Parathyroid adenoma (tissue), 2 donors: ENCODE results near the gene NEK9.

Experiments used
- H2AFZ ChIP-seq: fragments of 300-600 bp; sonication (generic); one replicate; pipeline ENCODE4 v1.7.0; 2017; ENCODE audit warnings: antibody characterized with exemption, mild to moderate bottlenecking
- H3K27ac ChIP-seq: fragments of 300-600 bp; sonication (generic); one replicate; pipeline ENCODE4 v1.7.0; 2017
- H3K27me3 ChIP-seq: fragments of 300-600 bp; sonication (generic); one replicate; pipeline ENCODE4 v1.7.0; 2017; ENCODE audit warnings: low read length; ENCODE audit not compliant: control insufficient read depth, insufficient read depth
- H3K36me3 ChIP-seq: fragments of 300-600 bp; sonication (generic); one replicate; pipeline ENCODE4 v1.7.0; 2017; ENCODE audit warnings: low read length; ENCODE audit not compliant: control insufficient read depth, insufficient read depth
- H3K4me1 ChIP-seq: fragments of 300-600 bp; sonication (generic); one replicate; pipeline ENCODE4 v1.7.0; 2017; ENCODE audit warnings: control low read depth
- H3K4me2 ChIP-seq: fragments of 300-600 bp; sonication (generic); one replicate; pipeline ENCODE4 v1.7.0; 2017; ENCODE audit warnings: low read length
- H3K4me3 ChIP-seq: fragments of 300-600 bp; sonication (generic); one replicate; pipeline ENCODE4 v1.7.0; 2017; ENCODE audit warnings: low read depth, low read length
- H3K79me2 ChIP-seq: fragments of 300-600 bp; sonication (generic); one replicate; pipeline ENCODE4 v1.7.0; 2017; ENCODE audit warnings: control low read depth
- H3K9ac ChIP-seq: fragments of 300-600 bp; sonication (generic); one replicate; pipeline ENCODE4 v1.7.0; 2017; ENCODE audit warnings: mild to moderate bottlenecking
- H3K9me3 ChIP-seq: fragments of 300-600 bp; sonication (generic); one replicate; pipeline ENCODE4 v1.7.0; 2017; ENCODE audit warnings: low read length; ENCODE audit not compliant: control insufficient read depth
- TF ChIP-seq, protein P1 (sequence below): fragments of 300-600 bp; sonication (generic); IDR thresholded peaks from one replicate; pipeline ENCODE4 v1.7.0; 2017; ENCODE audit warnings: antibody characterized with exemption, mild to moderate bottlenecking
- donor health status: primary hyperparathyroidism.

Gene NEK9

DNA sequence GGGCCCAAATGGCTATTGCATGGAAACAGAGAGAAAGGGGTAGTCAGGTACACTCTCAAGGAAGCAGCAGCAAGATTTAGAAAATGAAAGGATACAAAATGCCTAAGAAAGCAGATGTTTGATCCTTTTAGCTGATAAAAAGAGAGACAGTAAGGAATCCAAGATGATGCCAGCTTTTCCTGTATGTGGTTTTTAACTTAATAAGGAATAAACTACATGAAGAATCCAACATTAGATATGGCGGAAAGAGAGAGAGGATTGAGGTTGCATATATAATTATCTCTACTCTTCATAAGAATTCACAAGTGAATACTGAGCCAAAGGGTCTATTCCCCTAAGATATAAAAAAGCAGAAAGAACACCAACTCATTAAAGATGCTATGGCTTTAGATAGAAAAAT is 38.0 kb upstream of the NEK9 start:
- Histone ChIP-seq H3K9ac (no peak overlapping the region), H3K9me3 (no peaks in the 10 kb centered on the region), H2AFZ (no peak overlapping the region), H3K36me3 (no peaks in the 10 kb centered on the region), H3K27ac (peak overlapping the region; percentile 16), H3K79me2 (peaks cover 77% of the 10 kb centered on the region), H3K4me3 (no peak overlapping the region), H3K4me2 (no peak overlapping the region), H3K4me1 (peaks cover 35% of the 10 kb centered on the region), H3K27me3 (no peaks in the 10 kb centered on the region)
- TF ChIP-seq, protein P1, sequence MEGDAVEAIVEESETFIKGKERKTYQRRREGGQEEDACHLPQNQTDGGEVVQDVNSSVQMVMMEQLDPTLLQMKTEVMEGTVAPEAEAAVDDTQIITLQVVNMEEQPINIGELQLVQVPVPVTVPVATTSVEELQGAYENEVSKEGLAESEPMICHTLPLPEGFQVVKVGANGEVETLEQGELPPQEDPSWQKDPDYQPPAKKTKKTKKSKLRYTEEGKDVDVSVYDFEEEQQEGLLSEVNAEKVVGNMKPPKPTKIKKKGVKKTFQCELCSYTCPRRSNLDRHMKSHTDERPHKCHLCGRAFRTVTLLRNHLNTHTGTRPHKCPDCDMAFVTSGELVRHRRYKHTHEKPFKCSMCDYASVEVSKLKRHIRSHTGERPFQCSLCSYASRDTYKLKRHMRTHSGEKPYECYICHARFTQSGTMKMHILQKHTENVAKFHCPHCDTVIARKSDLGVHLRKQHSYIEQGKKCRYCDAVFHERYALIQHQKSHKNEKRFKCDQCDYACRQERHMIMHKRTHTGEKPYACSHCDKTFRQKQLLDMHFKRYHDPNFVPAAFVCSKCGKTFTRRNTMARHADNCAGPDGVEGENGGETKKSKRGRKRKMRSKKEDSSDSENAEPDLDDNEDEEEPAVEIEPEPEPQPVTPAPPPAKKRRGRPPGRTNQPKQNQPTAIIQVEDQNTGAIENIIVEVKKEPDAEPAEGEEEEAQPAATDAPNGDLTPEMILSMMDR, result no peak

DNA sequence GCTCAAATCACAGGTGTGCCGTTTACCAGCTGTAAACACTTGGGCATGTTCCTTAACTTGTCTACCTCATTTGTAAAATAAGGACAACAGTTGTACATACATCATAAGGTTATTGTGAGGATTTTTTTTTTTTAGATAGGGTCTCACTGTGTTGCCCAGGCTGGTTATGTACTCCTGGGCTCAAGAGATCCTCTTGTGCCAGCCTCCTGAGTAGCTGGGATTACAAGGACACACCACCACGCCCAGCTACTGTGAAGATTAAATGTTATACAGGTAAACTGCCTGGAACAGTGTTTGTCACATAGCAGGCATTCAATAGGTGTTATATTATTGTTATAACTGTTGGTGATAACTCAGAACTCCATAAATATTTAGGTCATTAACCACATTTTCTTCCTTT is 36.8 kb upstream of the NEK9 start:
- Histone ChIP-seq H2AFZ (no peak overlapping the region), H3K4me2 (no peak overlapping the region), H3K4me3 (no peak overlapping the region), H3K27ac (no peak overlapping the region), H3K9ac (no peak overlapping the region), H3K27me3 (no peaks in the 10 kb centered on the region), H3K4me1 (peaks cover 31% of the 10 kb centered on the region), H3K79me2 (peaks cover 71% of the 10 kb centered on the region), H3K36me3 (no peaks in the 10 kb centered on the region), H3K9me3 (no peaks in the 10 kb centered on the region)
- TF ChIP-seq, protein P1, result no peak

DNA sequence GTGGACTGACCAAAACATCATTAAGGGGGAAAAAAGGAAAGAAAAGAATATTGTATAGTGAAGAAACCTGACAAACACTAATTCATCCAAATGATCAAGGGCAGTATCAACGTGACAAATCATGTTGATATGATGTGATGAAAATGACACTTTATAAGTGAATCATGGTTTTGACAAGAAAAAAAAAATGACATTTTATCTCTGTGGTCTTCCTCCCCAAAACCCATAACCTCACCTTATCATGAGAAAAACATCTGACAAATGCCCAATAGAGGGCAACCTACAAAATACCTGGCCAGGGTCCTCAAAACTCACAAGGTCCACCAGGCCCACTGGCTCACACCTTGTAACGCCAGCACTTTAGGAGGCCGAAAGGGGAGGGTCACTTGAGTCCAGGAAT is 35.8 kb upstream of the NEK9 start:
- TF ChIP-seq, protein P1, result no peak
- Histone ChIP-seq H3K4me1 (peaks cover 22% of the 10 kb centered on the region), H3K27ac (no peak overlapping the region)

DNA sequence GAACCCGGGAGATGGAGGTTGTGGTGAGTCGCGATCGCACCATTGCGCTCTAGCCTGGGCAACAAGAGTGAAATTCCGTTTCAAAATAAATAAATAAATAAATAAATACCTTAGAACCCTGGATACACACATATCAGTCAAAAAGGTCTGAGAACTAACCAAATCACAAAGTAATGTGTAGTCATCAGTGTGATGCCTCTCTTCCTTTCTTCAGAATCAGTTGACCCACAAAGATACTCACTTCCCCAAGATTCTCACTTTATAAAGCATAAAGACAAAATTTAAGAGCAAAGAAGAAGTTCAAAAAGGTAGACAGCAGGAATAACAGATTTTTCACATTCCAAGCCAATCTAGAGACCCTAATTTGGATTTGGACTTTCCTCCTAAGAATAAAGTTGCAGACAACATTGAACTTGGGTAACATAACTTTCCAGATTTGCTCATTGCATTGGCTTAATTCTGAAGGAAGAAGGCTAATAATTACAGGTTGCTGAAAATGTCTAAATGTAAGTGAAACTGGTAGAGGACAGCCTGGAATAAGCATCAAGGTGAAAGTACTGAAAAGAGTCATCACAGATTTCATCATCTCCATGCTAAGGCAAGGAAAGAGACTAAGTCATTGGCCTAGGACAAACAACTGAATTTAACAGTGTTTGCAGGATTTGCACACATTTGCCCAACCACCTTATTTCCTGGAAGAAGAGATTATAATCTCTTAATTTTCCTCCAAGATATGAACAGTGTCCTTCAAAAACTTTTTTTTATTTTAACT is 32.2 kb upstream of the NEK9 start:
- peaks cover 9% of the 10 kb centered on the region for H3K4me1 ChIP-seq
- no peak overlapping the region for H3K4me3 ChIP-seq
- H3K9ac ChIP-seq, result no peak overlapping the region
- H3K79me2 ChIP-seq, result peaks cover 64% of the 10 kb centered on the region
- no peak overlapping the region for H2AFZ ChIP-seq
- H3K9me3 ChIP-seq, result no peaks in the 10 kb centered on the region
- H3K4me2 ChIP-seq, result no peak overlapping the region
- H3K27ac ChIP-seq, result no peak overlapping the region
- TF ChIP-seq, protein P1, result no peak
- no peaks in the 10 kb centered on the region for H3K36me3 ChIP-seq
- H3K27me3 ChIP-seq, result no peaks in the 10 kb centered on the region

More for the DNA sequence above, 35.8 kb upstream of the NEK9 start:
- Histone ChIP-seq H3K4me2 (no peak overlapping the region), H3K9me3 (no peaks in the 10 kb centered on the region), H3K79me2 (peaks cover 67% of the 10 kb centered on the region), H3K9ac (no peak overlapping the region), H3K36me3 (no peaks in the 10 kb centered on the region), H2AFZ (no peak overlapping the region), H3K4me3 (no peak overlapping the region), H3K27me3 (no peaks in the 10 kb centered on the region)

DNA sequence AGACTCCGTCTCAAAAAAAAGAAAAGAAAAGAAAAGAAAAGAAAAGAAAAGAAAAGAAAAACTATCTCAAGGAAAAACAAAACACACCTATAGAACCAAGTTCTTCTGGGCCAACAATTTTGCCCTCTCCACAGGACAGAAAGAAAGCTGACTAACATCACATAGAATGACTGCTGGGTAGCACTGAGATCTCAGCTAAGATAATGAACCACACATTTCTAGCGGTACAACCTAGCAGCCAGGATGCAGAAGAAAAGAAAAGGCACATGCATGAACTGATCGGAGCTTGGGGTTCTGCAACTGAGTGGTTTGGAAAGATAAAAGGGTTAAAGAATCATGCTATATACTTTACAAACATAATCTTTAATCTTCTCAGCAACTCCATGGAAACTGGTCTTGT is 30.1 kb upstream of the NEK9 start:
- no peak overlapping the region for H3K4me2 ChIP-seq
- no peaks in the 10 kb centered on the region for H3K27me3 ChIP-seq
- H2AFZ ChIP-seq, result no peak overlapping the region
- TF ChIP-seq, protein P1, result no peak
- no peak overlapping the region for H3K4me3 ChIP-seq
- H3K79me2 ChIP-seq, result peaks cover 59% of the 10 kb centered on the region
- no peak overlapping the region for H3K27ac ChIP-seq
- peaks cover 9% of the 10 kb centered on the region for H3K4me1 ChIP-seq
- H3K36me3 ChIP-seq, result no peaks in the 10 kb centered on the region
- H3K9ac ChIP-seq, result no peak overlapping the region
- no peaks in the 10 kb centered on the region for H3K9me3 ChIP-seq
